GM21825 (cell line): Measurements from ENCODE around the gene CALR.
"Not testable (repeated sequence)": the region's sequence is repeated elsewhere in the genome, so short reads cannot be mapped to it uniquely, and the experiment has no call there.

Experiments
- ATAC-seq: cut with Tn5 transposase; IDR thresholded peaks from one replicate; pipeline ENCODE4 v1.9.1; 2021; ENCODE audit warnings: mild to moderate bottlenecking, moderate library complexity; ENCODE audit not compliant: unreplicated experiment

CALR gene

GRCh38 chr19:12952488-12953137 lies 14.2 kb downstream of the CALR start:
- ATAC-seq = no peak

GRCh38 chr19:12953138-12953798 lies 14.9 kb downstream of the CALR start:
- no peak for ATAC-seq

- ATAC-seq = no peak
These were observed 15.6 kb downstream of the CALR start for GRCh38 chr19:12953799-12954611.

GRCh38 chr19:12954612-12954962 lies 16.2 kb downstream of the CALR start:
- no peak for ATAC-seq

- ATAC-seq = not testable (repeated sequence)
These were observed 17.2 kb downstream of the CALR start for GRCh38 chr19:12955575-12955974.

GRCh38 chr19:12955996-12956395 lies 17.6 kb downstream of the CALR start:
- ATAC-seq = no peak

GRCh38 chr19:12956446-12957388 lies 18.3 kb downstream of the CALR start, which contains the start of gene GADD45GIP1:
Gene GADD45GIP1 (minus strand): TSS chr19:12957223. CDS start chr19:12957212, 11 bp downstream.
- no peak for ATAC-seq

GRCh38 chr19:12957389-12957952 lies 19.1 kb downstream of the CALR start:
- not testable (repeated sequence) for ATAC-seq

GRCh38 chr19:12959481-12959880 lies 21.1 kb downstream of the CALR start:
- no peak for ATAC-seq

GRCh38 chr19:12965017-12965811 lies 26.8 kb downstream of the CALR start:
- ATAC-seq = peak; percentile 85

GRCh38 chr19:12965812-12966135 lies 27.4 kb downstream of the CALR start:
- ATAC-seq = no peak

- ATAC-seq = no peak
These were observed 29.5 kb downstream of the CALR start for GRCh38 chr19:12967907-12968306.

- ATAC-seq = no peak
These were observed 31.0 kb downstream of the CALR start, which contains the start of gene DAND5 for GRCh38 chr19:12969292-12969988. Gene DAND5 (plus strand): TSS chr19:12969576. CDS start chr19:12969661, 85 bp downstream.

GRCh38 chr19:12970070-12970820 lies 31.8 kb downstream of the CALR start:
- no peak for ATAC-seq

GRCh38 chr19:12973236-12973635 lies 34.8 kb downstream of the CALR start:
- ATAC-seq = no peak

GRCh38 chr19:12974301-12975220 lies 36.2 kb downstream of the CALR start:
- no peak for ATAC-seq

GRCh38 chr19:12975221-12975741 lies 36.9 kb downstream of the CALR start:
- ATAC-seq = no peak
